HG03060 (cell line): ENCODE data around the gene SLC9A4.

Source experiments
- ATAC-seq: cut with Tn5 transposase; IDR thresholded peaks from one replicate; pipeline ENCODE4 v1.9.1; 2021; ENCODE audit warnings: low read depth, moderate number of reproducible peaks; ENCODE audit not compliant: unreplicated experiment

Gene SLC9A4

DNA sequence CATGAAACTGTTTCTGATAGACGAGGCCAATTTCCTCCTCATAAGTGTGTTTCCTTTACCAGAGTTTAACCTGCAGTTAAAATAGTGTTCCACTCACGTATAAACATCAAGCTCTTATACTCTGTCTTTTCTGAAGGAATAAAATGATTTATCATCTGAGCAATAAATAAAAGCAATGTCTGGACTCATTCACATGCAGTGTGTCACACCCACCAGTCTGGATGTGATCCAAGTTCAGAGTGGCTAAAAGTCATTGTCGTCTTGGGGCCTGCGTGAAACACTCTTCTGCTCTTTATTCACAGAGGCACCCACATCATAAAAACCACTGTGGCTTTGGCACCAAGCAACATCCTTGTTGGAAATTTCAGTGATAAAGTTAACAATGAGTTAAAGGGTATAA is 19.5 kb upstream of the SLC9A4 start:
- ATAC-seq: no peak

DNA sequence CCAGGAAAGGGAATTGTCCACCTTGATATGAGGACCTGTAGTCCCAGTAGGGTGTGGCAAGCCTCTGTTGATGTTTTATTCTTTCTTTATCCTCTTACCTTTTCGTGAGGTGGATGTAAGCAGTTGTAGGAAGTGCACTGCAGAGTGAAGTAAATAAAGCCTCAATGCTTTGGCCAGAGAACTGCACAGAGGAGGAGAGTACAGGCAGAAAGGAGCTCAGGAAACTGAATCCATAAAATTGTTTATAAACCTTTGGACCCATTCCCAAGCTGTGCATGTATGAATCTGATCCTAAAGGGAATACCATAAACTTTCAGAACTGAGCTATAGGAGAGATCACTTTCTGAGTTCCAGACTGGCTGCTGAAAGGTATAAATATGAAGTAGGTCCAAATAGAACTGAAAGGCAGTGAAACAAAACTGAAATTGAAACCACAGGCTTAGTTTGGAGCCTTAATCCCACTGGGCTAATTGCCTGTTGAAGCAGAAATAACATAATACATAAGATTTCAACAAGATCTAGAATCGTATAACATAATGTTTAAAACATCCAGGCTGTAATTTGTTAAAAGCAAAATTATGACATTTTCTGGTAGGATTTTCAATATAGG is 17.9 kb upstream of the SLC9A4 start:
- no peak for ATAC-seq

DNA sequence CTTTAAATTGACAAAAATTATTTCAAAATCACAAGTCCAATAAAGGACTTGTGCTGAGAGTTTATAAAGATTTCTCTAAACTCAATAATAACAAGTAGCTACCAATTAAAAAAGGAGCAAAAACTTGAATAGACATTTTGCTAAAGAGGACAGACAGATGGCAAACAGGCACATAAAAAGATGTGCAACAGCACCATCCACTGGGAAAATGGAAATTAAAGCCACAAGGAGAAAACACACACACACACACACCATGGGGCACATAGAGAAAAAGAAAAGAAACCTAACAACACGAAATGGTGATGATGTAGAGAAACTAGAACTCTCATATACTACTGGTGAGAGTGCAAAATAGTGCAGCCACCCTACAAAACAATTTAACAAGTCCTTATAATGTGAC is 12.6 kb upstream of the SLC9A4 start:
- no peak for ATAC-seq

DNA sequence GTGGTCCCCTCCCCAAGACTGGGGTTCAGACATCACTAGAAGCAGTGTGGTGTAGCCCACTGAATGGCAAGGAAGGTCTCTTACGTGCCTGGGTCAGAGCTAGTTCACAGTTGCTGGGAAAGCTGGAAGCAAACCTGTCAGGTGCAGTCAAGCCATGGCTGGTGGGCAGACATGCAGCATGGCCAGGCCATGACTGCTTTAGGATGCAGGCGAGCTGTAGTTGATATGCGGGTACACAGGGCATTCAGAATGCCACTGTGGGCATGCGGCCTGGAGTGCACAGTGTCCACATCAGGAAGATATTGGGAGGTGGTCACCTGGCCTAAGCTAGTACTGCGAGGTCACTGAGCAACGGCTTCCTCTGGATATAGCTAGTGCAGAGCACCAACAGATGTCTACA is 11.8 kb upstream of the SLC9A4 start:
- ATAC-seq: no peak

DNA sequence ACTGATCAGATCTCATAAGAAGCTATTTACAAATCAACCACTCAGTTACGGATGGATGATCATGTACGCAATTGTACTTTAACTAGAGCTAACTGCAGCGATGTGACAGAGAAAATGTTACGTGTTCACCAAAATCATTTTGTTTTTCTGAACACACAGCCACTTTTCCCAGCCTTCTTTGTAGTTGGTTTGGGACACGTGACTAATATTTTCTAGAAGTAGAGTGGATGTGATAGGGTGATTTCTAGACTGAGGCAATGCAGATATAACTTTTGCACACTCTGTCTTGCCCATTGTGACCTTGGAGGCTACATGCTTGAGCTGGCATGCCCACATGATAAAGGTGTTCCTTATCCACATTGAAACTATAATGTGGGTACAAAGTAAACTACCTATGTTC is 9.9 kb upstream of the SLC9A4 start:
- no peak for ATAC-seq

DNA sequence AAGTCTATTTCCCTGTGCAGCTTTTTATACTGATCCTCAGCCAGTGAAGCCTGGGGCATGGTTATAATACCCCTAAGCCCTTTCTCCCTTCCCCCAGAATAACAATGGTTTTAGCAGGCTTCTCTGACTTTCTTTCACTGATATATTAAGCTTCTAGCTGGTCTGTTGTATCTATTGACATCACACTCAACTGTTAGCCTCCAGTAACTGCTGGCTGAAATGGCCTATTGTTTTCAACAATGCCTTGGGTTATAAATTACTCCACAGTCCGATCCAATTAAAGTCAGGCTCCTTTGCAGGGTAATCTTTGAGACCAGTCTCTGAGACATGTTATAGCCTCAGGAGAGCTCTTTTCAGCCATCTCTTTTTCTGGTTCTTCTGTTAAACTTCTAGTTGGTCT is 2.9 kb upstream of the SLC9A4 start:
- no peak for ATAC-seq

DNA sequence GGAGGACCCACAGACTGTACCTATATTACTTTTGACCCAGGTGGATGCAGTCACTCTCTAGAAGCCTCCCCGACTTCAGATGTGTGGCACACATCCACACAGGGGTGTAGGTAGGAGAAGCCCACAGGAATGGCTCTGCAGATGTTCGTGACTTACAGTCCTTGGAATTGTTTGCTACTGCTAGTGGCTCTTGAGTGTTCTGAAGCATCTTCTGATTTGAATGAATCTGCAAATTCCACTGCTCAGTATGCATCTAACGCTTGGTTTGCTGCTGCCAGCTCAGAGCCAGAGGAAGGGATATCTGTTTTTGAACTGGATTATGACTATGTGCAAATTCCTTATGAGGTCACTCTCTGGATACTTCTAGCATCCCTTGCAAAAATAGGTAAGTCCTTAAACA is 605 bp downstream of the SLC9A4 start:
- ATAC-seq: no peak

DNA sequence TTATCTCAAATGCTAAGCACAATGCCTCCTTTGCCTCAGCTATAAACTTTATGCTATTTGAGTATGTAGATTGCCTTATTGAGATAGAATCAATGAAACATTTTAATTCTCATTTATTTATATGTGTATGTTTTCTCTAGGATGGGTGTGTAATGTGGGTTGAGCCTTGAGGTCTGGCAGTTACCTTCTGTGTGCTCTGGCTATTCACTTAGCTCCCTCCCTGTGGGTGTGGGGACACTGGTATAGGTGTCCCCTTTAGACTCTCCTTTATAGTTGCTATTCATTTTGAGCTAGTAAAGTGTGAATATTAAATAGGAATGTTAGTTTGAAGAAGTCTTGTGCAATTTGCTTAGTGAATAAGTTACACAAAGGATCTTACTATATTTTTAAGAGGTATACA is 1.8 kb downstream of the SLC9A4 start:
- no peak for ATAC-seq

DNA sequence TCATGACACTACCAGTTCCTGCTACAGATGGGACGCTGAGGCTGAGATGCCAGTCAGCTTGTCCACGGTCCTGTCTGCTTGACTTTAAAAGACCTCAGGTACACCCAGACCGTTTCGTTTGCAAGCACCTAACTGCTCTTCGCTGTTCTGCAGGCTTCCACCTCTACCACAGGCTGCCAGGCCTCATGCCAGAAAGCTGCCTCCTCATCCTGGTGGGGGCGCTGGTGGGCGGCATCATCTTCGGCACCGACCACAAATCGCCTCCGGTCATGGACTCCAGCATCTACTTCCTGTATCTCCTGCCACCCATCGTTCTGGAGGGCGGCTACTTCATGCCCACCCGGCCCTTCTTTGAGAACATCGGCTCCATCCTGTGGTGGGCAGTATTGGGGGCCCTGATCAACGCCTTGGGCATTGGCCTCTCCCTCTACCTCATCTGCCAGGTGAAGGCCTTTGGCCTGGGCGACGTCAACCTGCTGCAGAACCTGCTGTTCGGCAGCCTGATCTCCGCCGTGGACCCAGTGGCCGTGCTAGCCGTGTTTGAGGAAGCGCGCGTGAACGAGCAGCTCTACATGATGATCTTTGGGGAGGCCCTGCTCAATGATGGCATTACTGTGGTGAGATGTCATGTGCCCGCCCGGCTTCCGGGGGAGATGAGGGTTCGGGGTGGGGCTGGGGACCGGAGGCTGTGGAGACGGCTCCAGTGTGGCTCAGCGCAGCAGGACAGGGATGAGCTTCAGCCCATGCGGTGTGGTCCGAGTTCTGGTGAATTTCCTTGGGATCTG is 5.9 kb downstream of the SLC9A4 start:
- no peak for ATAC-seq

DNA sequence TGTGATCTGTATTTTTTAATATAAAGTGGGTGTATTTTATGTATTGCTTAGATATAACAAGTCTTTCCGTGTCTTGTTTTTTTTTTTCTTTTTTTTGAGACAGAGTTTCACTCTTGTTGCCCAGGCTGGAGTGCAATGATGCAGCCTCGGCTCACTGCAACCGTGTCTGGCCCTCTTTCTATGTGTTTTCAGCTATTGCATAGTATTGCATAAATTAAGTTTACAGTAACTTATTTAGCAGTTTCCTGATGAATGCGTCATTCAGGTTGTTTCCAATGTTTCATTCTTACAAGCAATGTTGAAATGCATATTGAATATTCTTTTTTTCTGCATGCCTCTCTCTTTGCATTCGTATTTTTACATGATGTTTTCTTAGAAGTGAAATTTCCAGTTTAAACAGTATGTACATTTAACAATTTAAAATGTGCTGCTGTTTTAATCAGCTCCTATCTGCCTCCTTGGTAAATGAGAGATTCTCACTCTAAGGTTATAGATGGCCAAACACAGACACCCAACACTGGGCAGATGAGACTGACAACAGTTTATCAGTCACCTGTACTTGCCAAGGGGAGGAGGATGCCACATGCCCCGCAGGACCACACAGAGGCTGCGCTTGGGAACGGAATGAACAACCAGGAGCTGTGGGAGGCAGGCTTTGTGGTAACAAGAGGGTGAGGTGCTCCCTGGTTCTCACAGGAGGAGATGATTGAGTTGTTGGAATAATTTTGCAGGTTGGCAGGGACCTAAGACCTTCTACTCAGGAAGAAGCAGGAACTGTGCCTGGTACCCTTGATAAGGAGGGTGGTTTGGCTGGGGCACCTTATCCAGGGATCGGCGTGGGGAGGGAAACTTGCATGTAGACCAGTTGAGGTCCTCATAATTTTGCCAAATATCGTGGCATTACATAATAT is 7.5 kb downstream of the SLC9A4 start:
- no peak for ATAC-seq

DNA sequence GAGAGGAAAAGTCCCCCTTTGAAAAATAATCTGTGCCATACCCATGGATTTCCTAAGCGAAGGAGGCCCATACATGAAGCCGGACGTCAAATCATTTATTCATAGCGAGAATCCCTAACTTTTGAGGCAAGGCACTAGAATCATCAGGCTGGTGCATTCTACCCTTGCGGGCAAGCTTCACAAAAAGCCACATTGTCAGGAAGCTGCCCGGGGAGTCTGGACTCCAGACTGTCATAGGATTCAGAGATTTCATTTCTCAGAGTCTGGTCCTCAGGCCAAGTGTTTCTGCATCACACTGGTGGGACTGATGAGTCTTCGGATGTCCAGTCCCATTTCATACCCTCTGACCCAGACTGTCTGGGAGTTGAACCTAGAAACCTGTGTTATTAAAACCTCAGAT is 8.9 kb downstream of the SLC9A4 start:
- ATAC-seq: no peak

DNA sequence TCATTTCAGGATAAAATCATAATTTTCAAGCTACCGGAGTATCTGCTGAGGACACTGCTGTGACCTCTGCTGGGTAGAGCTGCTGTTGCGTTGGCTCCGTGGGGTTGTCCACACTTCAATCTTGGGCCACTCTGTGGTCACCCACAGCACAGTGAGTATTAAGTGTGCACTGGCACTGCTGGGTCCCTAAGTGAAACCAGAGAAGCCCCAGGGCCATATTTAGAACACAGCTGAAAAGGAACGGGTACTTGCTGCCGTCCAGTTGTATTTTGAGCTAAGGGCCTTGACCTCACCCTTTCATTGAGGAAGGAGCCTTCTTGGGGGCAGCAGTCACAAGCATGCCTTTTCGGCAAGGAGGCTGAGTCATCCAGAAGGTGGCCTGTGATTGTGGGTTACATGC is 10.1 kb downstream of the SLC9A4 start:
- ATAC-seq: no peak

DNA sequence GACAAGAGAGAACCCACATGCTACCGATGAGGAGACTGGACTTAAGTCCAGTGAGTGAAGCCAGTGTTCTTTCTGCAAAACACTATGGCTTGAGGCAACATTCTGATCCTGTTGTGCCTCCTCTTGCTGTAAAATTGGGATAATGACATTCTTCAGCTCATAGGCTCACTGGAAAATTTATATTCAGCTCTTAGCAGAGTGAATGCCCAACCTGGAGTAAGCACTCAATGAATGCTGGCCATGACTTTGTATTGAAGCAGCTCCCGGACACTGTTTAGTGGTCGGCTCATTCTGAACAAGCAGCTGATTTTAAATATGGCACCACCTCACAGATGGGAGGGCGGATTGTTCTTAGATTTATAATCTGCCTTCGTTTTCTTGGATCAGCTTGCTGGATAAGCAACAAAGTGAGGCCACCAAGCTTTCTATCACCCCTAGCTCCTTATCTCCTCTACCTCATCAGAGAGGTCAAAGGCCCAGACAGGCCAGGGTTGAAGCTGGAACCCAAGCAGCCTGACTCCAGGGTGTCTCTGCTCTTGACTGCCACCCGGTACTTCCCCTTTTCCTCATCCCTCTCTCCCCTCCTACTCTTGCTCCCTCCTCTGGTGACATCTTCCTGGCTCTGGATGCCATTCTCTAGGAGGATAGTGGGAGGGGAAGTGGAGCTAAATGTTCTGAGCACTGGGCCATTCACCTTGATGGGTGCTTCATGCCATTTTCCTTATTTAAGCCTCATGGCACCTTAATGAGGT is 11.5 kb downstream of the SLC9A4 start:
- ATAC-seq: no peak

DNA sequence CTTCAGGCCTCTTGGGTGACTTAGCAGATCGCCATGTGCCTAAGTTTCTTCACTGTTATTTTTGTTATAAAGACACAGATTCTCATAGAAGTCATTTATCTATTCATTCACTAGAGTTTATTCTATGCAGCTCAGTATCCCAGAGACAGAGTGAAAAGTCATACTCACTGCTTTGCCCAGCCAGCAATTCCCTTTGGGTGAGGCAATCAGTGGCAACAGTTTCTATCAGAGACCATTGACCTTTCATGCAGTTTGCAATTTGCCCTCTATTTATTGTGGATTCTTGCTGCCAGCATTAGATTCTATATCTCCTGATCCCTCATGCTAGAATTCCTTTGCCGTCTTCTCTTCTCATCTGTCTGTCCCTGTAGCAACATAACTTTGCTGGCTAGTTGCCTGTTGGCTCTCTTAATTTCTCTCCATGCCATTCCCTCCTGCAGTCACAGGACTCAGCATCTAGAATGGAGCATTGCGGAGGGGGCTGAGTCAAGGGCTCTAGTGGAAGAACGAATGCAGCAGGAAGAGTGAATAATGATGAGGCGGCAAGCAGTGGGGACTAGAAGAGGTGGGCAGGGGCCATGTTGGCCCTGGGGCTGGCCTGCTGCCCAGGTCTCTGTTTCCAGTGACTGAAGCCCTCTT is 12.2 kb downstream of the SLC9A4 start:
- ATAC-seq: no peak

DNA sequence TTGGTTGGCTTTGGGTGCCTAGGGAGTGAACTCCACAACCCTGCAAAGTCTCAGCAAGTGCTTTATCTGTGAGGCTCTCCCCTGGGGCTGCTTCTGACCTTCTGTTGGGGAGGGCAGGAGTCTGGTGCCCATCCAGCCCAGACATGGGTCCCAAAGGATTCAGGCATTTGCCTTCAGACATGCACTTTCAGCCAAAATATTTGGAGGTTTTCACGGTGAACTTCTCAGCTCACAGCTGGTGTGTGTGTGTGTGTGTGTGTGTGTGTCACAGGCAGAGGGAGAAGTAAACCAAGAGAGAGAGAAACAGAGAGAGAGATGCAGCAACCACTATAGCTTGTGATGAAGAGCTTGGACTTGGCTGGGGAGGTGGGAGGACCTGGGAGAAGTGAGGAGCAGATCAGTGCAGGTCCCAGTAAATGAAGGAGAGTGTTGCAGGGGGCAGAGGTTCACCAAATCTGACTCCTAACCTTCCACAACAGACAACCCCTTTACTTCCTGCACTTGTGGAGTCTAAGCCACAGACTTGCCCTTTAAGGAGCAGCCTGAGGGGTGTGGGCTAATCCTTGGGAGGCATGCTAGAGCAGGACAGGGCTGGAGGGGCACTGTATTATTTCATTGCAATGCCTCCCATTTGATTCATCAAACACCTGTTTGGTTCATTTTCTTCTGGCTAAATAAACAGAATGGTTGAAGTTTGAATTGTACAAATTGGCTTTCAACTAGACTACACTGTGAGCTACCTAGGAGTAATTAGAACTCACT is 14.1 kb downstream of the SLC9A4 start:
- ATAC-seq: no peak

DNA sequence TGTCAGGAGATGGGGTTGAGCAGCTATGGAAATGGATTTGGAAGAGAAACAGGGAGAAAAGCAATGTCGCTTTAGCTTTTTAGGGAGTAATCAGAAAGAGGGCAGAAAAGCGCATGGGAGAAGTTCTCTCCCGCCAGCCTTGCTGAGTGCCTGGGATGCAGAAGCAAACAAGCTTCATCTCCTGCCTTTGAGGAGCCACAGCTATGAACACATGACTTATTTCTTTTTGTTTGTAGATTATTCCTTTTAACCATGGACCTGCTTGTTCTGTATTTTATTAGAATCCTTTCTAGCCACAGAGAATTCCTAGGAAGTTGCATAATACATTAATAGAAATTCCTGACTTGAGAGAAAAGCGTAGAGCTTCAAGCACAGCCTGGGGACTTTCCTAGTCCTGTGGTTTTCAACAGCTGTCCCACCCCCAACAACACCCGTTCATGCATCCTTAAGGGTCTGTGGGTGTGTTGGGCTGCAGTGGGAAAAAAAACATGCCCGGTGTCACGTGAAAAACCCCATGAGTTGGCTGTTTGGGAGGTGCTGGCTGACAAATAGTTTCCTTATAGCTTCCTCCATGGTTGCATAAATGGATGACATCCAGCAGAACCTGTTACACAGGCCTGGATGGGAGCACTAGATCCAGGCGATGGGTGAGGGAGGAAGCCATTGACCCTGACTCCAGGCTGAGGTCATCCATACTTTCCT is 14.9 kb downstream of the SLC9A4 start:
- no peak for ATAC-seq

DNA sequence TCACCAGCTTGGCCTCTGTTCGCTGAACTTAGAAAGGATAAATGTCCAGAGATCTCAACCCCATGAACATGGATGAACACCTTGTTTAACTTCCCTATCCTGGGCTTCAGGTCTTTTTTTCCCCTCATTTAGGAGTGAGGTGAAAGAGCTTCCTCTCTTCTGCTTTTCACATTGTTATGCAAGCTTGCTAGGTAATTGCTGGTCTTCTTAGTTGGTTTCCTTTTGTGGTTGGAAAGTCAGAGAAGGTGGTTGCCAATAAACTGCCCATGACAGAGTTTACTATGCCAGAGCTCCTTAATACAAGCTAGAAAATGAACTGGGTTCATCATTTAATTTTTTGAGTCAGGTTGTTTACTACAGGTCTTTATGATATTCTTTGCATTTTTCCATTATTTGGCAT is 16.6 kb downstream of the SLC9A4 start:
- no peak for ATAC-seq

DNA sequence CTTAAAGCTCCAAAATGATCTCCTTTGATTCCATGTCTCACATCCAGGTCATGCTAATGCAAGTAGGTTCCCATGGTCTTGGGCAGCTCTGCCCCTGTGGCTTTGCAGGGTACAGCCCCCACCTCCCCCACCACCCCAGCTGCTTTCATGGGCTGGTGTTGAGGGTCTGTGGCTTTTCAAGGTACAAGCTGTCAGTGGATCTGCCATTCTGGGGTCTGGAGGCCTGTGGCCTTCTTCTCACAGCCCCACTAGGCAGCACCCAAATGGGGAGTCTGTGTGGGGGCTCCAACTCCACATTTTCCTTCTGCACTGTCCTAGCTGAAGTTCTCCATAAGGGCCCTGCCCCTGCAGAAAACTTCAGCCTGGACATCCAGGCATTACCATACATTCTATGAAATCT is 19.0 kb downstream of the SLC9A4 start:
- no peak for ATAC-seq

DNA sequence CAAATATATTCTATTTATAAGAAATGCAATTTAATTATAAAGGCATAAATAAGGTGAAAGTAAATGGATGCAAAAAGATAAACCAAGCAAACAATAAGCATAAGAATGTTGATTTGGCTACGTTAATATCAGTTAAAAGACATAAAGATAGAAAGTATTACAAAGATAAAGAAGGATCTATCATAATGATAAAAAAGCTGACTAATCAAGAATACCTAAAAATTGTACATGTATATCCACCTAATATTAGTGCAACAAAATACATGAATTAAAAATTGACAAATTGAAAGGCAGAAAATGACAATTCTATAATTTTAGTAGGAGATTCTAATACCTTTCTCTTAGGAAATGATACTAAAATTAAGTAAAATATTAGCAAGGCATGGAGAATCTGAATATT is 21.5 kb downstream of the SLC9A4 start:
- no peak for ATAC-seq
